Urothelium cell line (cell line): ENCODE data around the gene ATXN7L2.

ENCODE experiments used
- DNase-seq: peaks from one replicate; pipeline ENCODE4 v3.0.0; 2011; ENCODE audit warnings: low spot score, mixed read lengths
- FAIRE-seq: peaks from 2 replicates; lab custom pipeline; 2011; peaks lifted over from hg19 to GRCh38; lab: Jason Lieb, UNC

The ATXN7L2 gene

GRCh38 chr1:109521002-109521951, 37.6 kb downstream of the ATXN7L2 start:
- no peak for DNase-seq

GRCh38 chr1:109522026-109522425, 38.3 kb downstream of the ATXN7L2 start:
- DNase-seq (no peak), FAIRE-seq (no peak)

More at GRCh38 chr1:109521002-109521951, 37.6 kb downstream of the ATXN7L2 start:
- no peak for FAIRE-seq

DNA sequence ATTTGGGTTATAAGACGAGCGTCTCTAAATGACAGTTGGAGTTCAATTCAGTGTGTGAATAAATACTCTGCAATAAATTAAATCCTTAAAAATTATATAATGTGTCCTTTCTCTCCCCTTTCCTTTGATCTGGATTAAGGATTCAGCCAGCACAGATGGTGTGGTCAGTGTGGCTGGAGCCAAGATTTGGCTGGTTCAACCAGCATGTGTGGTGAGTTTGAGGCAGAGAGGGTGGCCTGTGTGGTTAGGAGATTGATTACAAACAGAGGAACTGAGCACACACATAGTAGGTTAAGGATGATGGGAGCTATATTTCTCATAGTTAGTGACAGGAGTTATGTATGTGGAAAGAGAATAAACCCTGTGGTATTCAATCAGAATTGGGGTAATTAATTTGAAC, 40.0 kb downstream of the ATXN7L2 start:
- DNase-seq (no peak), FAIRE-seq (no peak)

DNA sequence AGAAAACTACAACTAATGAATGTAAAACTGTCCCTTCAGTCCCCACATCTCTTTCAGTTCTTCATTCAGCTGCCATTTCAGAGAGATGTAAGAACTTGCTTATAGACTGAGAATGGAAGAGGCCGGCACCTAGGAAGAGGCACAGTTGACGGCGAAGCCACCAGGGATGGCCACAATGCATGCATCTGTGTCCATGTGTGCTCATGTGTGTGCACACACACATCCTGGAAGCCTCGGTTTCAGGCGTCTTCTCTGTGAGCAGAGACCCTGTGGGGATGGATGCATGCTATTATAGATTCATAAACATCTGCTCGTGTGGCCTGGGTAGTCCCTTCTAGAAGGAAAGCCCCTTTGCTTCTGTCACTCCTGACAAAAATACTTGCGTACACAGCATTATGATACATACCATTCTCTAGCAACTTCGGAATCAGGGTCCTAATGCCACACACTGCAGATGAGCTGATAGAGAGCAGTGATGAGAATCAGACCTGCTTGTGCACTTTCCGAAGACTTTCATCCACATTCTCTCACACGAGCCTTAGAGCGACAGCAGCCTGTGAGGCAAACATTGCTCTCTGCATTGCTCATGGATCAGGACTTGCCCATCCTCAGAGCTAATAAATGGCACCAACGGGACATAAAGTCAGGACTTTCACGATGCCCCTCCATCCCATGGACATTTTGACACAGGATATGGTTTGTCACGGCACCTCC, 43.5 kb downstream of the ATXN7L2 start:
- no peak for FAIRE-seq

DNA sequence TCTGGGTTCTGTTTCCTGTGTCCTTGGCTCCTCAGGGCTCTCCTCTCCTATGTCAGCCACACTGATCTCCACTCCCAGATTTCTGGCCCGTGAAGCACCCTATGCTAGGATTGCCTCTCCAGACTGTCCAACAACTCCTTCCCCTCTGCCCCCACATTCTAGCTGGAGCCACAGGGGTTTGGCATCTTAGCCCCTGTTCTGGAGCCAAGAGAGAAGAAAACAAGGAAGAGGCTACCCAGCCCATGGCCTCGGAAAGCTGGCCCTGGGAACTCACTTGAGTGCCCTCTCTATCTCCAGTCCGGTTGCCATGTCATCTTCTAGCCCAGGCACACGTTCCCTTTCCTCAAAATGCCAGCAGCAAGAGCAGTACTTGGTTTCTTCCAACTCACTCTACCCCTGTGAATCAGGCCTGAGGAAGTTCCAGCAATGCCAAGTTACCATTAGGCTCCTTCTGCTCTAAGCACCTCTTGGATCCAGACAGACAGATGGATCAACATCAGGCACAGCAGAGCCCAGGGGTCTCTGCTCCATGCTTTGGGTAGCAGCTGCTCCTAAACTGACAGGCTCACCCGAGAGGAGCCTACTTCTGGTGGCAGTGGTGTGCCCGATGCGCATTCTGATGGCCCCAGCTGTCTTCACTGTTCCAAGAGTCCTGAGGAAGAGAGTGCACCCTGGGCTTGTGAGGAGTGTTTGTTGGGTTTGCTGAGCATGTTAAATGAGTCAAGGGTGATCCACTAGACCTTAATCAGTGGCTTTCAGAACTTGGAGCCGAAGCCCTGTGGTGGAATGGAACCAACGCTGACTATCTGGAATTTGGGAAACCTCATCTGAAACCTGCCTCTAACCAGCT, 44.4 kb downstream of the ATXN7L2 start:
- FAIRE-seq: no peak
- no peak for DNase-seq

More for the DNA sequence above, 43.5 kb downstream of the ATXN7L2 start:
- DNase-seq: no peak

GRCh38 chr1:109528712-109529111, 45.0 kb downstream of the ATXN7L2 start:
- FAIRE-seq (no peak), DNase-seq (no peak)

GRCh38 chr1:109529881-109530456, 46.3 kb downstream of the ATXN7L2 start:
- no peak for DNase-seq
- no peak for FAIRE-seq

DNA sequence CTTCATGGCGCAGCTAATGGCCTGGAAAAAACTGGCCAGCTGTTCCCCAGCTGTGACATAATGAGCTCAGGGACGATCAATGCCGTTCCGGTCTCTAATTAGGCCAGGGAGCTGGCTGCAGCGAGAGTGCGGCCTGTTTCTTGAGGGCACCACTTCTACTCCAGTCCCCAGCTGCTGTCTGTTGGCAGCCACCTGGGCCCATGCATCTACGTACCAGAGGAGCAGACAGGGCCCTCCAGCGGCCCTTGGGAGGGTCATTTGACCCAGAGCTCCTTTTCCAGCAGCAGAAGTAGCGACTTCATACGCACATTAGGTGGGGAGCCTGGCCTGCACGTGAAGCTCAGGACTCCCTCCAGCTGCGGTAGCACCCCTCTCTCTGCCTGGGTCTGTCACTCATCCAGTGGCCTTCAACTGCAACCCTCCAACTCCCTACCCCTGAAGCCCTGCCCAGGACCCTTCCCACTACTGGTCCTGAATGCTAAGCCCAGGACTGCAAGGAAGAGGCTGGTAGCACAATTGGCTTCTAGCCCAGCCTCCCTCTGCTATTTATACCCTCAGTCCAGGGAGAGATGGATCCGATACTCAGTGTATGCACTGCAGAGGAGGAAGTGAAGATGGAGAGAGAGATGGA, 46.9 kb downstream of the ATXN7L2 start:
- DNase-seq (no peak), FAIRE-seq (no peak)

DNA sequence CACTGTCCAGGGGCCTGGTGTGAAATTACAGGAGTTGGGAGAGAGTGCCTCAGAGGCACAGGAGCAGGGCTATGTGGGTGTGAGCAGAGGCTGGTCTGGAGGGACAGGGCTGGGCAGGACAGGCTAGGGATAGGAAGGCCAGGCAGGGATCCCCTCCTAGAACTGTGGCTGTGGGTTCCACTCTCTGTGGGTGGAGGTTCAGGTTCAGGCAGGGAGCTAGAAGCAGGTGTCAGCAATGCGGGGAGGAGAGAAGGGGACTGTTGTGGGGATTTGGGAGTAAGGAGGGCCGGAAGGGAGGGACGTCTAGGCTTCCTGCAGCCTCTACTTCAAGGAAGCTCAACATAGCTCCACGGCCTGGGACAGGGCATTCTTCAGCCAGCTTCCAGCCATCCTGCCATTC, 47.7 kb downstream of the ATXN7L2 start:
- no peak for FAIRE-seq
- no peak for DNase-seq

- FAIRE-seq: no peak
- no peak for DNase-seq
Observed at GRCh38 chr1:109531826-109532364, 48.2 kb downstream of the ATXN7L2 start.

DNA sequence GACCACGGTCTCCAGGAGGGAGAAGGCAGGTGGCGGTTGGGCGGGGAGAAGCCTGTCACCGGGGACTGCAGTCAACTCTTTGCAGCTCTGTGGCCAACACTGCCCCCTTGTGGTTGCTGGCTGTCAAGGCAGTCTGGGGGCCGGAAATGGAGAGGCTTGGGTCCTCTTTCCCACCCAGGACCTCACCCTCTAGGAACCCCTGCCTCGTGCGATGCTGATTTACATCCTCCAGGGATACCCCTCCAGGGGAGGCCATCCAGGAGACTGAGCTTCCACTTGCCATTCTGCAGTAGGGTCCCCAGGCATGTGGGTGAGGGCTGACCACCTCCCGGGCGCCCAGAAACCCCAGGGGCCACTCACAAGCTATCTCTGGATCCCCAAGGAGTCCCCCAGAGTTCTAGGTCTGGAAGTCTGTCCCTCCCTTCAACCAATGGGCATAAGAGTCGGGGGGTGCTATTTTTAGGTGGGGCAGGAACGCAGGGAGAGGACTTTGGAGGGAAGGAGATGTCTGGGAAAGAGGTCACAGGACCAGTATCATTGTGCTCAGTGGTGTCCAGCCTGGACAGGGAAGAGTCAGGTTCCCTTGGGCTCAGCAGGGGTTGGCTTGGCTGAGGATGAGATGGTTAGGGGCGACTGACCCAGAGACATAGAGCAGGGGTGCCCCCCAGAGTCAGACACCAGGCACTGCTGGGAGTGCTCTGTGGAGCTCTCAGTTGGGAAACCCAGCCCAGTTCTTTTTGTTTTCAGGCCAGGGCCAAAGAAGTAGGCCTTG, 48.8 kb downstream of the ATXN7L2 start:
- FAIRE-seq (peak; percentile 35), DNase-seq (peak; percentile 92)

- no peak for FAIRE-seq
- DNase-seq: no peak
Observed at GRCh38 chr1:109534307-109534858, 50.7 kb downstream of the ATXN7L2 start.

DNA sequence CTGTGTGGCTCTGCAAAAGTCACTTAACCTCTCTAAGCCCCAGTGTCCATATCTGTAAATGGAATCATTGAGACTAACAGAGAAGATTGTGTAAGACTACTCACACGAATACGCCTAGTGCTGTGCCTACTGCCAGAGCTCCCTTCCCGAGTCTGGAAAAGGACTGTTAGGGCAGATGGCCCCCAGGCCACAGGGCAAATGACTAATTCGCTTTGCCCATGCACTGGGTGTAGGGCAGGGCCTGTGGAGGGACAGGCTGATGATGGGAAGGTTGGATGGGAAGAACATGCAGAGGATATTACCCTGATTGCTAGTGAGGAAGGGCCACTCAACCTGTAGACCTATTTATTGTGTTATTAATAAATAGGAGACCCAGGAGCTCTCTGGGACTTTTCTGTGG, 51.8 kb downstream of the ATXN7L2 start:
- DNase-seq: no peak
- no peak for FAIRE-seq

DNA sequence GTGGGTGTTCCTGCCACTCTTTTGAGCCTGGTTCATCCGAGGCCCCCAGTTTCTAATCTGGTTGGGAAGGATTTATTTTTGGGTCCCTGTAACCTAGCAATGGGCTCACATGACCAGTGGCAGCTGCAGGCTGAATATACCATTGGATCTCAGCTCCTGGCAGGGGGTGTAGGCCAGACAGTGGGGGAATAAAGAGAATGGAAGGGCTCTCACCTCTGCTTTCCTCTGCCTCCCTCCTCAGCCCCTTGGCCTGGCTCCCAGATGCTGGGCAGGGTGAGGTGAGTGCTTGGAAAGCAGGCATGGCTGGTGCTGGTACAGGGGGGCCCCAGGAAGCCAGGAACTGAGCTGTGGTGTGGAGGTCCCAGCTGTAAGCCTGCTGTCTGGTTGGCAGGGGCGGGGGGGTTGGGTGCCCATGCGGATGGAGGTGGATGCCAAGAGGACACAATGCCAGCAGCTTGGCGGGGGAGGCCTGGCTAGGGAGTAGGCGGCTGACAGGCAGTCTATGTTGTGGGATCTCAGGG, 52.3 kb downstream of the ATXN7L2 start:
- no peak for FAIRE-seq
- no peak for DNase-seq

DNA sequence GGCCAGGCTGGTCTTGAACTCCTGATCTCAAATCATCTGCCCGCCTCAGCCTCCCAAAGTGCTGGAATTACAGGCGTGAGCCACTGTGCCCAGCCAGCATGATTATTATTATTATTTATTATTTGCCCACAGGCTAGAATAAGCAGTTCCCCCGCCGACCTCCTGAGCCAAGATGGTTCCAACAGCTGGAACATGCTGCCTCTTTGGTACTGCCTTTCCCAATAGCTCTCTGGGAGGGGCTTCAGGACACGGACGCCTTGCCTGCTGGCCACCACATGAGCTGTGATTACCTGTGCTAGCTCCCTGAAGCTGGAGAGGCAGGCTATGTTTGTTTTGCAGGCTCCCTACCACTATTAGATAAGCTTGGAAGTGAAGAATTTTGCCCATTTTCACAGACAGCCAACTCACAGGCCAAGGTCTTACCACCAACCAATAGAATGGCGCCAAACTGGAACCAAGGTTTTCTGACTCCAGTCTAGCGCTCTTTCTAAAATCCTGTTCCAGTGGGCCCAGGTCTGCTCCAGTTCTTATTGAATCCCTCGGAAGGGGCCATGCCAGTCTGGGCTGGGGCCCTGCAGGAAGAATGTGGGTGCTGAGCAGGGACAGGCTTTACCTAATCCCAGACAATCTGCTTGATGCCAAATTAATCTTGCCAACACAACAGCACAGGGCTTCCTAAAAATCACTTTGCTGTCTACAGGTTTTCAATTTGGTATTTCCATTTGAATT, 53.9 kb downstream of the ATXN7L2 start:
- no peak for DNase-seq
- no peak for FAIRE-seq

DNA sequence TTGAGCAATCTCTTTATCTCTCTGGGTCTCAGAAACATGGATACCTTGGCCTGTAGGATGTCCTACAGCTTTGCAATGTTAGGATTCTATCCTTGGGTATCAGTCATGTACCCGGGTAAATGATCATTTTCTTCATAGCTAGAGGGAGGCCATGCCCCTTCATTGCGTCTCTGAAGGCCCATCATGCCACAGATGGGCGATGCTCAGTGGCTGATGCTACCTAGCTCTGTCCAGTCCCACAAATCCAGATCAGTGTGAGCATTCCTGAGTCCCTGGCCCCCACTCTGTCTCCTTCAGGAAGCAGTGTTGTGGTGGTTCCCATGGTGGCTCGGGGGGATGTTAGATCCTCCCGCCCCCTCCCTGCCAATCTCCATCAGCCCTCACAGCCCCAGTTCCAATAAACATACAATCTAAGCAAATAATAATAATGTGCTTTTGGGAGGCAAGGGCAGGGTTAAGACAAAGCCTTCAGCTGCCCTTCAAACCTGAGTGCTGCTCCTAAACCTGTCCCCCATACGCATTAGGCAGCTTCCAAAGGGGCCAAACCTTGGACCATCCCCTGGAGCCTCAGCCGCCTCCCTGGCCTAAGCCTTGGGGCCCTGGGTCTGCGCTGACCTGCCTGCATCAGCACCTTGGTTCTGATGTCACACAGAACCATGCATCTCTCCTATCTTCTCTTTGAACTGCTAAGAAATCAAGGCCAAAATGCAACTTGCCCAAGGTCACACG, 55.3 kb downstream of the ATXN7L2 start:
- peak; percentile 1 for DNase-seq

DNA sequence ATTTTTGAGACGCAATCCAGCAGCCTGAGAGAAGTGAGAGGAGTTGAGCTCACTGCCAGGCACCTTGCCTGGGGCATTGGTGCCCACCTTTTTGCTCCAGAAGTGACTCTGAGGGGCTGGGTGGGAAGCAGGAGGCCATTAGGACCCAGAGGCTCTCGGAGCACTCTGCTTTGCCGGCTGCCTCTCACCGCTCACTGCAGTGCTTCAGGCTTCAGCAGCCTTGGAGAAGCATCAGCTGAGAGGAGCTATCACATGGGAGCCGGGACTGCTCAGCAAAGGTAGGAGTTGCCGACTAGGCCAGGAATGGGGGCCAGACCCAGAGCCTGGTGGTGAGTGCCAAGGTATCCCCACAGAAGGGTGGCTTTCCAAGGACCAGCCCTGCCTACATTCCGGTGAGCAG, 56.0 kb downstream of the ATXN7L2 start, which contains the start of gene GPR61:
TSS of gene GPR61 (plus strand) at position 197 of the 400 bp plus-strand sequence. CDS start 3,151 bp downstream, outside the sequence.
- no peak for FAIRE-seq
- peak; percentile 2 for DNase-seq

More for the DNA sequence above, 55.3 kb downstream of the ATXN7L2 start:
- FAIRE-seq: no peak
